GM23338 (cell line): ENCODE data around the gene RIOK3. TPM values are rescaled to one million over a fixed set of nuclear protein-coding genes. Genes with fewer than 3 reads are reported as not detected.

ENCODE experiments used
- ATAC-seq: fragments of 200-7000 bp; cut with Tn5 transposase; 3 replicates; pipeline ENCODE4 v1.9.1; 2020
- DNase-seq: peaks from one replicate; pipeline ENCODE4 v3.0.0-alpha.2; 2015; ENCODE audit warnings: low spot score
- H2AFZ ChIP-seq: fragments of 200-600 bp; sonication (generic); 2 replicates; pipeline ENCODE4 v1.8.0; 2016; ENCODE audit warnings: antibody characterized with exemption, mild to moderate bottlenecking, moderate library complexity
- H3F3A ChIP-seq: fragments of 200-600 bp; sonication (generic); replicated peaks from 2 replicates; pipeline ENCODE4 v1.8.0; 2017; ENCODE audit warnings: antibody characterized with exemption, mixed run types, low read depth
- H3K27ac ChIP-seq: fragments of 200-600 bp; sonication (generic); 2 replicates; pipeline ENCODE4 v1.6.1; 2016; ENCODE audit warnings: low read depth
- H3K27me3 ChIP-seq: fragments of 200-600 bp; sonication (generic); 2 replicates; pipeline ENCODE4 v1.8.0; 2016; ENCODE audit warnings: mild to moderate bottlenecking, mixed run types, moderate library complexity; ENCODE audit not compliant: insufficient read depth
- H3K36me3 ChIP-seq: fragments of 200-600 bp; sonication (generic); 2 replicates; pipeline ENCODE4 v1.8.0; 2016; ENCODE audit warnings: mild to moderate bottlenecking; ENCODE audit not compliant: insufficient read depth
- H3K4me1 ChIP-seq: fragments of 200-600 bp; sonication (generic); 2 replicates; pipeline ENCODE4 v1.8.0; 2016; ENCODE audit warnings: mild to moderate bottlenecking, moderate library complexity; ENCODE audit not compliant: insufficient read depth
- H3K4me2 ChIP-seq: fragments of 200-600 bp; sonication (generic); 2 replicates; pipeline ENCODE4 v1.7.1; 2017; ENCODE audit warnings: mixed run types
- H3K4me3 ChIP-seq: fragments of 200-600 bp; sonication (generic); 2 replicates; pipeline ENCODE4 v1.6.1; 2016; ENCODE audit warnings: mixed run types
- H3K79me2 ChIP-seq: fragments of 200-600 bp; sonication (generic); replicated peaks from 2 replicates; pipeline ENCODE4 v1.8.0; 2017; ENCODE audit warnings: mild to moderate bottlenecking; ENCODE audit not compliant: insufficient read depth
- H3K9me2 ChIP-seq: fragments of 200-600 bp; sonication (generic); 2 replicates; pipeline ENCODE4 v1.8.0; 2017; ENCODE audit not compliant: insufficient read depth
- H4K20me1 ChIP-seq: fragments of 200-600 bp; sonication (generic); replicated peaks from 2 replicates; pipeline ENCODE4 v1.8.0; 2017; ENCODE audit warnings: mild to moderate bottlenecking; ENCODE audit not compliant: insufficient read depth
- H3K27ac Mint-ChIP-seq: 2 replicates; pipeline ENCODE4 v1.8.0; 2020; ENCODE audit warnings: inconsistent platforms, mild to moderate bottlenecking, moderate library complexity, mixed read lengths
- H3K27me3 Mint-ChIP-seq: 3 replicates; pipeline ENCODE4 v1.8.0; 2022; ENCODE audit warnings: low read depth, mild to moderate bottlenecking, moderate library complexity, mixed read lengths, inconsistent platforms; ENCODE audit not compliant: insufficient read depth, poor library complexity
- H3K36me3 Mint-ChIP-seq: 3 replicates; pipeline ENCODE4 v1.8.0; 2021; ENCODE audit warnings: low read depth, mild to moderate bottlenecking, inconsistent platforms, moderate library complexity, mixed read lengths
- H3K4me1 Mint-ChIP-seq: 3 replicates; pipeline ENCODE4 v1.8.0; 2020; ENCODE audit warnings: mild to moderate bottlenecking, inconsistent platforms, mixed read lengths
- H3K4me3 Mint-ChIP-seq: 3 replicates; pipeline ENCODE4 v1.8.0; 2021; ENCODE audit warnings: moderate library complexity, mild to moderate bottlenecking, inconsistent platforms, mixed read lengths
- H3K9me3 Mint-ChIP-seq: 3 replicates; pipeline ENCODE4 v1.8.0; 2020; ENCODE audit warnings: moderate library complexity, mild to moderate bottlenecking, inconsistent platforms, mixed read lengths
- CREB1 ChIP-seq: fragments of 250-450 bp; sonication (Bioruptor Pico); IDR thresholded peaks from 2 replicates; pipeline ENCODE4 v1.5.0; 2020; ENCODE audit warnings: low read depth, mild to moderate bottlenecking, moderate library complexity
- ETS1 ChIP-seq: IDR thresholded peaks from 2 replicates; pipeline ENCODE4 v1.6.1; 2016; ENCODE audit warnings: antibody characterized with exemption
- EZH2 ChIP-seq: fragments of 200-600 bp; sonication (generic); IDR thresholded peaks from one replicate; pipeline ENCODE4 v1.8.0; 2017; ENCODE audit warnings: antibody characterized with exemption, mild to moderate bottlenecking, low read depth; ENCODE audit not compliant: unreplicated experiment
- EZH2phosphoT487 ChIP-seq: fragments of 200-600 bp; sonication (generic); IDR thresholded peaks from one replicate; pipeline ENCODE4 v1.8.1; 2018; ENCODE audit warnings: antibody characterized with exemption; ENCODE audit not compliant: unreplicated experiment
- JUNB ChIP-seq: IDR thresholded peaks from one replicate; pipeline ENCODE4 v1.6.1; 2016; ENCODE audit warnings: antibody characterized with exemption; ENCODE audit not compliant: unreplicated experiment
- NANOG ChIP-seq: IDR thresholded peaks from 2 replicates; pipeline ENCODE4 v1.6.1; 2016; ENCODE audit warnings: antibody characterized with exemption, borderline replicate concordance
- POLR2AphosphoS5 ChIP-seq: IDR thresholded peaks from 2 replicates; pipeline ENCODE4 v1.6.1; 2016; ENCODE audit warnings: antibody characterized with exemption, low read depth
- REST ChIP-seq: IDR thresholded peaks from one replicate; pipeline ENCODE4 v1.6.1; 2018; ENCODE audit warnings: antibody characterized with exemption; ENCODE audit not compliant: unreplicated experiment
- STAT1 ChIP-seq: IDR thresholded peaks from one replicate; pipeline ENCODE4 v1.6.1; 2016; ENCODE audit warnings: antibody characterized with exemption; ENCODE audit not compliant: unreplicated experiment
- ZNF114 ChIP-seq: fragments of 250-450 bp; sonication (Bioruptor Pico); IDR thresholded peaks from 2 replicates; pipeline ENCODE4 v1.5.0; 2020; ENCODE audit warnings: mild to moderate bottlenecking, moderate library complexity
- ZNF331 ChIP-seq: fragments of 250-450 bp; sonication (Bioruptor Pico); IDR thresholded peaks from 2 replicates; pipeline ENCODE4 v1.5.0; 2020; ENCODE audit warnings: low read depth, mild to moderate bottlenecking, moderate library complexity
- ZNF462 ChIP-seq: fragments of 250-450 bp; sonication (Bioruptor Pico); IDR thresholded peaks from 2 replicates; pipeline ENCODE4 v1.5.0; 2020; ENCODE audit warnings: mild to moderate bottlenecking, moderate library complexity
- polyA plus RNA-seq: library from polyadenylated mRNA; unstranded; fragments of >200 nt; fragmentation: Nextera tagmentation; extraction: Ambion mirVana; gene quantifications from 2 replicates; pipeline ENCODE4 v1.2.1, GENCODE V29; 2016
- total RNA-seq: library from RNA; depleted of rRNA; stranded (reverse); fragments of >200 nt; shearing (Covaris generic); gene quantifications from 2 replicates; pipeline ENCODE4 v1.2.3, GENCODE V29; 2014

Gene RIOK3
- total and polyA plus RNA-seq, 2 experiments from 2014 or later = 20.8 to 22.1 TPM

DNA sequence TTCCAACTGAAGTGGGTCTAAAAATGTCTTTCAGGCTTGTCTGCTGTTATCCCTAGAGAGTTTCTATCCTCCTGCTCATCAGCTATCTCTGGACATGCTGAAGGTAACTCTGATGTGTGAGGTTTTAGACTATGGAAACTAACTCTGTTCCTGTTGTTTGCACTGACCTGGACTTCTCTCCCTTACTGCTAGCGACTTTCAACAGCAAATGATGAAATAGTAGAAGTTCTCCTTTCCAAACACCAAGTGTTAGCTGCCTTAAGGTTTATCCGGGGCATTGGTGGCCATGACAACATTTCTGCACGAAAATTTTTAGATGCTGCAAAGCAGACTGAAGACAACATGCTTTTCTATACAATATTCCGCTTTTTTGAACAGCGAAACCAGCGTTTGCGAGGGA is 77.1 kb downstream of the RIOK3 start (continued):
- TF ChIP-seq REST = no peak

DNA sequence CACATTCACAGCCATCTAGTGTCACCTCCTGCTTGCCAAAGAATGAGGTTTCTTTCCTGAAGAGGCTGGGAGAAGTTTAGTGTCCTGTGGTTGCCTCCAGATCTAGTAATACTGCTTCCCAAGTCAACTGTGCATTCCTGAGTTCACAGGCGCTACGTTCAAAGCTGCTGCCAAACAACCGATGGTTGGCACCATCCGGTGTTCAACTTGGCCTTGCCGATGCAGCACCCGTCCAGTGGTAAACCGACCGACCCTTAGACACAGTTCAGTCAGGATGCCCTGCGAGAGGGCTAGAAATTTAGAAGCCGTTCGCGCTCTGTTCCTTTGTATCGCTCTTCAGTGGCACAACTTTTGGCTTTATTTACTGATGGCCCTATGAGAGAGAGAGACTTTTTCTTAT is 78.8 kb downstream of the RIOK3 start:
- Mint-ChIP-seq H3K27ac (no peak overlapping the region), H3K36me3 (peaks cover 84% of the 10 kb centered on the region)
- TF ChIP-seq JUNB (no peak), NANOG (no peak), ZNF331 (no peak), ETS1 (no peak), ZNF462 (CRISPR knock-in tag) (no peak), ZNF114 (CRISPR knock-in tag) (no peak), STAT1 (no peak), POLR2AphosphoS5 (no peak), EZH2 (no peak), EZH2phosphoT487 (no peak), CREB1 (CRISPR knock-in tag) (no peak), REST (no peak)

More for the DNA sequence above, 78.8 kb downstream of the RIOK3 start:
- H3K9me2 ChIP-seq = no peaks in the 10 kb centered on the region
- peaks cover 69% of the 10 kb centered on the region for H3K36me3 ChIP-seq
- peaks cover 14% of the 10 kb centered on the region; the same call in 1 of the 2 replicates for H3F3A ChIP-seq
- no peak overlapping the region for H3K4me2 ChIP-seq
- no peak for ATAC-seq
- no peak overlapping the region for H3K4me3 ChIP-seq
- H3K27ac ChIP-seq = no peak overlapping the region
- H3K4me3 Mint-ChIP-seq = no peak overlapping the region
- no peaks in the 10 kb centered on the region; the same call in 2 of the 3 replicates for H3K4me1 Mint-ChIP-seq
- no peaks in the 10 kb centered on the region for H3K79me2 ChIP-seq
- no peak for DNase-seq
- no peaks in the 10 kb centered on the region for H3K27me3 ChIP-seq
- H2AFZ ChIP-seq = no peak overlapping the region
- no peaks in the 10 kb centered on the region for H3K9me3 Mint-ChIP-seq
- H4K20me1 ChIP-seq = peaks cover 6% of the 10 kb centered on the region; the same call in 1 of the 2 replicates
- peaks cover 2% of the 10 kb centered on the region for H3K27me3 Mint-ChIP-seq
- H3K4me1 ChIP-seq = no peaks in the 10 kb centered on the region
